OCI-LY1 (cell line): ENCODE results near the gene PRKG1.

ENCODE experiments used
- H2AFZ ChIP-seq: fragments of 200-600 bp; sonication (generic), shearing (Covaris generic); 2 replicates; pipeline ENCODE4 v1.6.0; 2014; ENCODE audit warnings: antibody characterized with exemption, mild to moderate bottlenecking, low read length
- H3F3A ChIP-seq: fragments of 200-600 bp; sonication (generic), shearing (Covaris generic); 2 replicates; pipeline ENCODE4 v1.6.0; 2014; ENCODE audit warnings: mild to moderate bottlenecking, antibody characterized with exemption, low read length, moderate library complexity; ENCODE audit not compliant: insufficient read depth
- H3K27ac ChIP-seq: fragments of 200-600 bp; sonication (generic); 2 replicates; pipeline ENCODE4 v1.5.1; 2014; ENCODE audit warnings: low read length, mixed run types, mild to moderate bottlenecking, low read depth; ENCODE audit not compliant: poor library complexity, severe bottlenecking
- H3K27me3 ChIP-seq: fragments of 200-600 bp; sonication (generic); 2 replicates; pipeline ENCODE4 v1.6.0; 2014; ENCODE audit warnings: antibody characterized with exemption, mild to moderate bottlenecking, low read length, moderate library complexity; ENCODE audit not compliant: insufficient read depth
- H3K36me3 ChIP-seq: fragments of 200-600 bp; sonication (generic); 2 replicates; pipeline ENCODE4 v1.6.1; 2014; ENCODE audit warnings: mild to moderate bottlenecking, antibody characterized with exemption, low read length, moderate library complexity, mixed read lengths; ENCODE audit not compliant: insufficient read depth
- H3K4me1 ChIP-seq: fragments of 200-600 bp; sonication (generic); 2 replicates; pipeline ENCODE4 v1.5.1; 2014; ENCODE audit warnings: mild to moderate bottlenecking, low read length, moderate library complexity; ENCODE audit not compliant: insufficient read depth, severe bottlenecking
- H3K4me2 ChIP-seq: fragments of 200-600 bp; sonication (generic), shearing (Covaris generic); 2 replicates; pipeline ENCODE4 v1.6.1; 2014; ENCODE audit warnings: low read length
- H3K4me3 ChIP-seq: fragments of 200-600 bp; sonication (generic); 2 replicates; pipeline ENCODE4 v1.5.1; 2014; ENCODE audit warnings: low read length, low read depth, mild to moderate bottlenecking, mixed read lengths; ENCODE audit not compliant: poor library complexity, severe bottlenecking
- H3K79me2 ChIP-seq: fragments of 200-600 bp; shearing (Covaris generic); 2 replicates; pipeline ENCODE4 v1.6.1; 2016; ENCODE audit warnings: mixed run types, low read length, mixed read lengths; ENCODE audit not compliant: insufficient read depth
- H3K9ac ChIP-seq: fragments of 200-600 bp; sonication (generic), shearing (Covaris generic); 2 replicates; pipeline ENCODE4 v1.6.1; 2014; ENCODE audit warnings: mild to moderate bottlenecking, low read length, mixed read lengths
- H3K9me2 ChIP-seq: fragments of 200-600 bp; sonication (generic), shearing (Covaris generic); 2 replicates; pipeline ENCODE4 v1.6.1; 2014; ENCODE audit warnings: low read depth, mild to moderate bottlenecking, low read length, mixed read lengths
- H3K9me3 ChIP-seq: fragments of 200-600 bp; shearing (Covaris generic); 2 replicates; pipeline ENCODE4 v1.6.1; 2014; ENCODE audit warnings: low read length, mixed read lengths
- H4K20me1 ChIP-seq: fragments of 200-600 bp; sonication (generic), shearing (Covaris generic); 2 replicates; pipeline ENCODE4 v1.6.0; 2016; ENCODE audit warnings: mild to moderate bottlenecking, low read length; ENCODE audit not compliant: insufficient read depth
- CTCF ChIP-seq: fragments of 200-600 bp; sonication (generic), shearing (Covaris generic); IDR thresholded peaks from 2 replicates; pipeline ENCODE4 v1.5.1; 2017; ENCODE audit warnings: mild to moderate bottlenecking, antibody characterized with exemption, low read length, moderate library complexity, mixed read lengths
- EZH2 ChIP-seq: fragments of 200-600 bp; sonication (generic), shearing (Covaris generic); IDR thresholded peaks from 2 replicates; pipeline ENCODE4 v1.8.0; 2017; ENCODE audit warnings: borderline replicate concordance, mixed run types, mild to moderate bottlenecking, antibody characterized with exemption, low read length, moderate library complexity, mixed read lengths

The PRKG1 gene

GRCh38 chr10:51903675-51904074 lies 829.4 kb downstream of the PRKG1 start:
- Histone ChIP-seq H2AFZ (no peak overlapping the region), H3K4me1 (no peaks in the 10 kb centered on the region), H3K9me2 (no peaks in the 10 kb centered on the region), H4K20me1 (no peaks in the 10 kb centered on the region), H3K4me3 (no peak overlapping the region), H3K4me2 (no peak overlapping the region), H3F3A (no peaks in the 10 kb centered on the region), H3K79me2 (no peaks in the 10 kb centered on the region), H3K27ac (no peak overlapping the region), H3K27me3 (no peaks in the 10 kb centered on the region), H3K36me3 (no peaks in the 10 kb centered on the region), H3K9ac (no peak overlapping the region), H3K9me3 (no peaks in the 10 kb centered on the region)
- TF ChIP-seq CTCF, result no peak
- no peak for TF ChIP-seq EZH2

GRCh38 chr10:51905032-51905431 lies 830.7 kb downstream of the PRKG1 start:
- Histone ChIP-seq H3K79me2 (no peaks in the 10 kb centered on the region), H3K27me3 (no peaks in the 10 kb centered on the region), H3K9ac (no peak overlapping the region), H3K4me3 (no peak overlapping the region), H3K27ac (no peak overlapping the region), H3F3A (no peaks in the 10 kb centered on the region), H3K9me2 (no peaks in the 10 kb centered on the region), H4K20me1 (no peaks in the 10 kb centered on the region), H3K36me3 (no peaks in the 10 kb centered on the region), H3K9me3 (no peaks in the 10 kb centered on the region), H2AFZ (no peak overlapping the region), H3K4me2 (no peak overlapping the region), H3K4me1 (no peaks in the 10 kb centered on the region)
- no peak for TF ChIP-seq EZH2
- TF ChIP-seq CTCF, result no peak

GRCh38 chr10:51907361-51907760 lies 833.1 kb downstream of the PRKG1 start:
- Histone ChIP-seq H3K36me3 (no peaks in the 10 kb centered on the region), H3K9ac (no peak overlapping the region), H4K20me1 (no peaks in the 10 kb centered on the region), H3K27ac (no peak overlapping the region), H3K27me3 (no peaks in the 10 kb centered on the region), H3K79me2 (no peaks in the 10 kb centered on the region), H3K4me2 (no peak overlapping the region), H3K9me2 (no peaks in the 10 kb centered on the region), H3F3A (no peaks in the 10 kb centered on the region), H3K4me3 (no peak overlapping the region), H3K4me1 (no peaks in the 10 kb centered on the region), H2AFZ (no peak overlapping the region), H3K9me3 (no peaks in the 10 kb centered on the region)
- no peak for TF ChIP-seq CTCF
